Measurements from ENCODE around the gene DOCK10.

DNA sequence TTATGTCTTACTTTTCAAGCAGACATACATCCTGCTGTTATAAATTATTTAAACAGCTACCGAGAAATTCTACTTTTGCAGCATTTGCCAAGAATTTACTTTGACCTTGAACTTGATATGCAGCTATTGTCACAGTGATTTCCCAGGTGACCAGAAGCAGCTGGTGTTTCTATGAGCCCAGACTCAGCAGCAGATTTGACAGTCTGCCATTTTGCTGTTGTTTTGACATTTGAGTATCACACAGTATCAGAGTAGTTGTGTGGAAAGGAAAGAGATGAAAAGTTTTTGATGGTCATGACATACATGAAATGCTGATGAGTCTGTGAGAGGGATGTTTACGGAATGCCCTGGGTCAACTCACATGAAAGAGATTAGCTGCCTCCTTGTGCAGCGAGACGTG is 319.5 kb downstream of the DOCK10 start:
- TF ChIP-seq, protein P1, sequence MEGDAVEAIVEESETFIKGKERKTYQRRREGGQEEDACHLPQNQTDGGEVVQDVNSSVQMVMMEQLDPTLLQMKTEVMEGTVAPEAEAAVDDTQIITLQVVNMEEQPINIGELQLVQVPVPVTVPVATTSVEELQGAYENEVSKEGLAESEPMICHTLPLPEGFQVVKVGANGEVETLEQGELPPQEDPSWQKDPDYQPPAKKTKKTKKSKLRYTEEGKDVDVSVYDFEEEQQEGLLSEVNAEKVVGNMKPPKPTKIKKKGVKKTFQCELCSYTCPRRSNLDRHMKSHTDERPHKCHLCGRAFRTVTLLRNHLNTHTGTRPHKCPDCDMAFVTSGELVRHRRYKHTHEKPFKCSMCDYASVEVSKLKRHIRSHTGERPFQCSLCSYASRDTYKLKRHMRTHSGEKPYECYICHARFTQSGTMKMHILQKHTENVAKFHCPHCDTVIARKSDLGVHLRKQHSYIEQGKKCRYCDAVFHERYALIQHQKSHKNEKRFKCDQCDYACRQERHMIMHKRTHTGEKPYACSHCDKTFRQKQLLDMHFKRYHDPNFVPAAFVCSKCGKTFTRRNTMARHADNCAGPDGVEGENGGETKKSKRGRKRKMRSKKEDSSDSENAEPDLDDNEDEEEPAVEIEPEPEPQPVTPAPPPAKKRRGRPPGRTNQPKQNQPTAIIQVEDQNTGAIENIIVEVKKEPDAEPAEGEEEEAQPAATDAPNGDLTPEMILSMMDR (conservative IDR thresholded peaks at IDR 0.05; ENCODE audit: low read length) = no peak
- no peak for TF ChIP-seq EZH2phosphoT487 (IDR thresholded peaks at IDR 0.05; ENCODE audit: borderline replicate concordance, low read depth, low read length)
